NCI-H748 (cell line): Measurements from ENCODE around the gene WBP1L.
A peak's percentile ranks its signal among the peaks of the same experiment; 100 is the strongest.
"Not testable (repeated sequence)": the region's sequence is repeated elsewhere in the genome, so short reads cannot be mapped to it uniquely, and the experiment has no call there.

Experiments used
- DNase-seq: peaks from one replicate; lab custom pipeline; 2025; ENCODE audit not compliant: unreplicated experiment; lab: John Stamatoyannopoulos, UW

WBP1L gene

GRCh38 chr10:102834143-102834542 lies 90.4 kb downstream of the WBP1L start:
- no peak for DNase-seq

DNA sequence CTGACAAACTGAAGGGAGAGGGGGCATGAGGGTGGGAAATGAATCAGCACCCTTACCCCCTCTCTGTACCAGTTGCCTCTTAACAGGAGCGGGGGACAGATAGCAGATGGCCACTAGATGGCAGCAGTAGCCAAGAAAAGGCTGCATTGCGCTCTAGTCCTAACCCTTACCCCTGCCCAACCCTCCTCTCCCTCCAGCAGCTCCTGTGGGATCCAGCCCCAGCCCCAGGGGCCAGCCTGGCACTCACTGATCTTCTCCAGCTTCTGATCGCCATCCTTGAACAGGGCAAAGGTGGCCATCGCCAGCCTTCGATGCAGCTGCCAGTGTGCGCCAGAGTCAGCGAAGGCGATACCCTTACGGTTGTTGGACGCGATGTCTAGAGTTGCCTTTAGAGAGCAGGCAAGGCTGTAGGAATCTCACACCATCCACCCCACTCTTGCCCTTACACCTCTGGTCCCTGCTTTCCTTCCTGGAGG lies 91.3 kb downstream of the WBP1L start:
- peak; percentile 68 for DNase-seq

GRCh38 chr10:102837230-102837721 lies 93.5 kb downstream of the WBP1L start, which contains the start of gene CYP17A1:
Gene CYP17A1 (minus strand): TSS chr10:102837413. CDS start chr10:102837361, 52 bp downstream.
- DNase-seq: no peak

DNA sequence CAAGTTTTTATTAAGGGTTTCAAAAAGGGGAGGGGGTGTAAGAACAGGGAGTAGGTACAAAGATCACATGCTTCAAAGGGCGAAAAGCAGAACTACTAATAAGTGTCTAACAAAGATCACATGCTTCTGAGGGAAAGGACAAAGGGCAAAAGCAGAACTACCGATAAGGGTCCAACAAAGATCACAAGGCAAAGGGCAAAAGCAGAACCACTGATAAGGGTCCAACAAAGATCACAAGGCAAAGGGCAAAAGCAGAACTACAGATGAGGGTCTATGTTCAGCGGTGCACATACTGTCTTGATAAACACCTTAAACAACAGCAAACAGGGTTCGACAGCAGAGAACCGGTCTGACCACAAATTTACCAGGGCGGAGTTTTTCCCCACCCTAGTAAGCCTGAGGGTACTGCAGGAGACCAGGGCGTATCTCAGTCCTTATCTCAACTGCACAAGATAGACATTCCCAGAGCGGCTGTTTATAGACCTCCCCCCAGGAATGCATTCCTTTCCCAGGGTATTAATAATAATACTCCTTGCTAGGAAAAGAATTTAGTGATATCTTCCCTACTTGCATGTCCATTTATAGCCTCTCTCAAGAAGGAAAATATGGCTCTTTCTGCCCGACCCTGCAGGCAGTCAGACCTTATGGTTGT lies 94.7 kb downstream of the WBP1L start:
- DNase-seq: not testable (repeated sequence)

GRCh38 chr10:102841827-102842345 lies 98.1 kb downstream of the WBP1L start:
- DNase-seq: no peak

- DNase-seq: not testable (repeated sequence)
These were observed 99.4 kb downstream of the WBP1L start for GRCh38 chr10:102843139-102843538.

- not testable (repeated sequence) for DNase-seq
These were observed 100.5 kb downstream of the WBP1L start for GRCh38 chr10:102844190-102844776.

DNA sequence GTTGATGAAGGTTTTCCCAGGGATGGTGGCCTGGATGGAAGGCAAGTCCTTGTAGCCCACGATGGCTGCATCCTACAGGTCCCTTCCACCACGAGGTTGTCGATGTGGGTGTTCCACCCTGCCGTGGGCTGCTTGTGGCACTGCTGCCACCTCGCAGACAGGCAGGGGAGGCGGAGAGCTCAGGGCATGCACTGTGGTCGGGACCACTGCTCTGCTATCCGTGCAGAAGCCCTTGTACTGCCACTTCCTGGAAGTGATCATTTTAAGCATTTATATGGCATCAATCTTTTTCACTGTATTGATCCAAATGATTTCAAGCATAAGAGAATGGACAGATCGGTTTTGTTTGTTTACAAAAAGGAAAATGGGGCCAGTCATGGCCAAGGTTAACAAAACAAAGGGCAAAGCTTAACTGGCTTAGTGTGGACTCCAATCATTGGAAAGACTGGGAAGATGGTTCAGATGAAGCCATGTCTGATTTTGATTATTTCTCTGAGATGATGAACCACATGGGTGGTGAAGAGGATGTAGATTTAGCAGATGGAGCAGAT lies 101.7 kb downstream of the WBP1L start:
- no peak for DNase-seq

DNA sequence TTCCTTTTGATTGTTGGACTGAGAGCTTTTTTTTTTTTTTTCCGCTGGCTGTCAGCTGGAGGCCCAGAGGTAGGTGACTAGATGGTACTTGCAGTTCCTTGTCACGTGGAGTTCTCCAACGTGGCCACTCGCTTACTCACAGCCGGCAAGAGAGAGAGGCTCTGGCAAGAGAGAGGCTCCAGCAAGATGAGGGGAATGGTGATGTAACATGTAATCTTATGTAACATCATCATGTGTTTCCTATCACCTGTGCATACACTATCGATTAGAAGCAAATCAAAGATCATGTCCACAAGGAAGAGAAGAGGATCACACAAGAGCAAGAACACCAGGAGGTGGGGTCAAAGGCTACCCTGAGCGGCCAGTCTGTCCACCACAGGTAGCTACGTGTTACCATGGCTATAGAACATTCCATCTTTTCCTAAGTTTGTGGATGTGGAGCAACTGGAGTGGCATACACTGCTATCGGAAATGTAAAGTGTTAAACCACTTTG lies 106.3 kb downstream of the WBP1L start:
- no peak for DNase-seq

- DNase-seq: not testable (repeated sequence)
These were observed 109.5 kb downstream of the WBP1L start for GRCh38 chr10:102853237-102853636.

GRCh38 chr10:102855731-102856436 lies 112.1 kb downstream of the WBP1L start:
- not testable (repeated sequence) for DNase-seq

- DNase-seq: no peak
These were observed 113.1 kb downstream of the WBP1L start for GRCh38 chr10:102856758-102857424.

DNA sequence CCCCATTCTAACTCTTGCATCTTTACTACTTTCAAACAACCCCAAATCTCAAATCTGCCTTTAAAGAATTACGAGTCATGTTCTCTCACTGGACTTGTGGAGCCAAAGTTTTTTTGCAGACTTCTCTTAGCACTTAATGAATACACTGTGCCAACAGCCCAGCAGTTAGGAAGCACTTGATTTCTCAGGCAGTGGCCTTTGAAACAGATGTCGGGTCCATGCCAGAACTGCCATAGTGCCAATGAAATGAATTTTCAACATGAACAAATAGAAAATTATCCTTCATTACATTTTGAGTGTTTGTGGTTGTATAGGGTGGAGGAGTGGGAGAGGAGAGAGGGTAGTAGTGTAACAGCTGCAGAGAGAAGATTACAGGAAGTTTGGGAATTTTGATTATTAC lies 116.2 kb downstream of the WBP1L start:
- no peak for DNase-seq

DNA sequence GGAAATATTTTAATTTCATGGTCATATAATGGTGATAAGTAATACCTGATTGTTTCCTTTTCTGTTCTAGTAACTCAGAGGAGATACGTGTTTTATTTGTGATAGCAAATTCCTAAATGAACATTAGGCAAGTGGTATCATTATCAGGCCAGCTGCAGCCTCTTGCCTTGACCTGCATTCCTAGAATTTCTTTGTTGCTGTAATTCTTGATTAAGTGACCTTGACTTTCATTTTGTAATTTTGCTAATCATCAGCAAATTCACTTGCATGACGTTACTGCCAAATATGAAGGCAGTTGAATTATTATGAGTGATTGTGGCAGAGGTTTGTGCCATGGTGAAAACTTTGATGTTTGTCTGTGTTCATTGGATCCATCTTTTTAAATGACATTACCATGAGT lies 119.9 kb downstream of the WBP1L start:
- no peak for DNase-seq

GRCh38 chr10:102865620-102866019 lies 121.9 kb downstream of the WBP1L start:
- DNase-seq: no peak
